HFF-Myc (cell line): Measurements from ENCODE around the gene PHF13.

Experiments used
- DNase-seq: peaks from one replicate; pipeline ENCODE4 v3.0.0-alpha.2; 2011; ENCODE audit warnings: low read depth; ENCODE audit errors: extremely low read depth
- H3K4me3 ChIP-seq: replicated peaks from 2 replicates; pipeline ENCODE4 v1.5.1; 2011; ENCODE audit warnings: low read depth, mild to moderate bottlenecking, control low read depth, low read length
- TF ChIP-seq, protein P1 (sequence below): IDR thresholded peaks from 2 replicates; pipeline ENCODE4 v1.5.1; 2012; ENCODE audit warnings: mild to moderate bottlenecking, low read depth, low read length, control low read depth; ENCODE audit errors: missing control alignments

PHF13 gene

DNA sequence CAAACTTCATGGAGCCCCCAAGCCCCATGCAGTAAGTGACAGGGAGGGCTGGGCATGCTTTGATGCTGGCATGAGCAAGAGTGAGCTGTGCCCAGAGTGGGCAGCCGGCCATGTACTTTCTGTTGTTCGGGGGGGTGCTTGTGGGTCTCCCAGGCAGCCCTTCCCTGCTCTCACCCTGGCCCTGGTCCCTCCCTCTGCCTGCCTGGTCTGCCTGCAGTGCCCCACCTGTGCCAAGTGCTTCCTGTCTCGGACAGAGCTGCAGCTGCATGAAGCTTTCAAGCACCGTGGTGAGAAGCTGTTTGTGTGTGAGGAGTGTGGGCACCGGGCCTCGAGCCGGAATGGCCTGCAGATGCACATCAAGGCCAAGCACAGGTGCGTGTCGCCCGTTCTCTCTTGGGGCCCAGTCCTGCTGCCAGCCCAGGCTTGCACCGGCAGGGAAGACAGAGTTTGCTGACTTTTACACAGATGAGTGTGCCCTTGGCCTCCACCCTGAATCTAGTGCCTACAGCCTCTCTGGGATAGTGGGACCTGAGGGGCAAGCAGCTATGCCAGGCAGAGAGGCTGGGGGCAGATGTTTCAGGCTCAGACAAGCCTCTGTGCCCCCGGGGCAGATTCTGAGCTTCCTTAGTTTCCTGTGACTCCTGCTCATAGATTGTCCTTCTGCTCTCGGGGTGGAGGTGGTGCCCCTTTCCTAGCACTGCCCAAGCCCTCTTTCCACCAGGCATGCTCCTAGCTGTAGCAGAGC, 26.1 kb upstream of the PHF13 start:
- TF ChIP-seq, protein P1, sequence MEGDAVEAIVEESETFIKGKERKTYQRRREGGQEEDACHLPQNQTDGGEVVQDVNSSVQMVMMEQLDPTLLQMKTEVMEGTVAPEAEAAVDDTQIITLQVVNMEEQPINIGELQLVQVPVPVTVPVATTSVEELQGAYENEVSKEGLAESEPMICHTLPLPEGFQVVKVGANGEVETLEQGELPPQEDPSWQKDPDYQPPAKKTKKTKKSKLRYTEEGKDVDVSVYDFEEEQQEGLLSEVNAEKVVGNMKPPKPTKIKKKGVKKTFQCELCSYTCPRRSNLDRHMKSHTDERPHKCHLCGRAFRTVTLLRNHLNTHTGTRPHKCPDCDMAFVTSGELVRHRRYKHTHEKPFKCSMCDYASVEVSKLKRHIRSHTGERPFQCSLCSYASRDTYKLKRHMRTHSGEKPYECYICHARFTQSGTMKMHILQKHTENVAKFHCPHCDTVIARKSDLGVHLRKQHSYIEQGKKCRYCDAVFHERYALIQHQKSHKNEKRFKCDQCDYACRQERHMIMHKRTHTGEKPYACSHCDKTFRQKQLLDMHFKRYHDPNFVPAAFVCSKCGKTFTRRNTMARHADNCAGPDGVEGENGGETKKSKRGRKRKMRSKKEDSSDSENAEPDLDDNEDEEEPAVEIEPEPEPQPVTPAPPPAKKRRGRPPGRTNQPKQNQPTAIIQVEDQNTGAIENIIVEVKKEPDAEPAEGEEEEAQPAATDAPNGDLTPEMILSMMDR = no peak
- H3K4me3 ChIP-seq = no peak overlapping the region
- DNase-seq = no peak

GRCh38 chr1:6588128-6588892, 25.2 kb upstream of the PHF13 start:
- DNase-seq = no peak
- TF ChIP-seq, protein P1 = no peak
- H3K4me3 ChIP-seq = no peak overlapping the region

DNA sequence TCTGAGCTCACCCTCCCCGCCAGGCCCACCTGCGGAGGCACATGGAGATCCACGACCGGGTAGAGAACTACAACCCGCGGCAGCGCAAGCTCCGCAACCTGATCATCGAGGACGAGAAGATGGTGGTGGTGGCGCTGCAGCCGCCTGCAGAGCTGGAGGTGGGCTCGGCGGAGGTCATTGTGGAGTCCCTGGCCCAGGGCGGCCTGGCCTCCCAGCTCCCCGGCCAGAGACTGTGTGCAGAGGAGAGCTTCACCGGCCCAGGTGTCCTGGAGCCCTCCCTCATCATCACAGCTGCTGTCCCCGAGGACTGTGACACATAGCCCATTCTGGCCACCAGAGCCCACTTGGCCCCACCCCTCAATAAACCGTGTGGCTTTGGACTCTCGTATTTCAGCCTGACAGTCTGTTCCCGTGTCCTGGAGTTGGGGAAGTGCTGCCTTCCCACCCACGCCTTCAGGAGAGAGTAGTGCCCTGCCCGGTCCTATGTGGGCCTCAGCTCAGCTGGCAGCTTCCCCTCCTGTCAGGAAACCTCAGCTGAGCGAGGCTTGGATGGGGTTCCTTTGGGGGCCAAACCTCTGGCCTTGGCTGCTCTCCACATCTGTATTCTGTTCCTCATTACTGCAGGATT, 24.5 kb upstream of the PHF13 start:
- TF ChIP-seq, protein P1 = no peak
- H3K4me3 ChIP-seq = no peak overlapping the region
- no peak for DNase-seq

- DNase-seq = no peak
- no peak overlapping the region for H3K4me3 ChIP-seq
- TF ChIP-seq, protein P1 = no peak
Measured at GRCh38 chr1:6590046-6590445, 23.5 kb upstream of the PHF13 start.

GRCh38 chr1:6591222-6591621, 22.3 kb upstream of the PHF13 start:
- TF ChIP-seq, protein P1 = no peak
- no peak overlapping the region for H3K4me3 ChIP-seq
- no peak for DNase-seq

DNA sequence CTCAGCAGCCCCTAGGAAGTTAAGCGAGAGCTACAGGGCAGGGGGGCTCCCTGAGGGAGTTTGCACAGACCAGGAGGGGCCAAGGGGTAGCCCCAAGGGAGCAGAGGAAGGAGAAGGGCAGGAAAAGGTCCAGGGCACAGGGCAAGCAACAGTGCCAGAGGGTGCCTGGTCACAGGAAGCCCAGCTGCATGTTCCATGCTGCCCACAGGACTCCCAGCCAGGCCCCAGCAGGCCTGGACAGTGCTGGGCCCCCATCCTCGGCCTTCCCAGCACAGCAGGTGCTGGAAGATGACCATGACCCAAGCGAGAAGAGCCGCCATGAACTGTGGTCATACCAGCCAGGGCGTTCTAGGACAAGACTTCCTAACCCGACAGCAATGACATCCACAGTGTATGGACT, 21.9 kb upstream of the PHF13 start:
- H3K4me3 ChIP-seq = no peak overlapping the region
- no peak for DNase-seq
- TF ChIP-seq, protein P1 = no peak
